OCI-LY7 (cell line): Measurements from ENCODE around the gene SKIL. TPM values are rescaled to one million over a fixed set of nuclear protein-coding genes. Genes with fewer than 3 reads are reported as not detected.

ENCODE experiments used
- BruUV-seq: library from RNA; stranded (reverse); fragments of 400-500 nt; replicated peaks from 2 replicates; lab custom pipeline; 2021; lab: Mats Ljungman, UMichigan
- CTCF ChIA-PET: fragments of 300-600 bp; sonication (Branson Sonifier 250); formaldehyde crosslinking; loops from one replicate; lab custom pipeline; 2022; ENCODE audit warnings: antibody characterized with exemption; ENCODE audit not compliant: unreplicated experiment; lab: Charles Lee
- POLR2A ChIA-PET: fragments of 300-600 bp; sonication (Branson Sonifier 250); formaldehyde crosslinking; loops from one replicate; lab custom pipeline; 2022; ENCODE audit warnings: antibody characterized with exemption; lab: Charles Lee
- DNase-seq: peaks from one replicate; pipeline ENCODE4 v3.0.0-alpha.2; 2015; ENCODE audit warnings: low spot score
- H2AFZ ChIP-seq: fragments of 200-600 bp; sonication (generic), shearing (Covaris generic); 2 replicates; pipeline ENCODE4 v1.6.1; 2014; ENCODE audit warnings: mild to moderate bottlenecking, antibody characterized with exemption, low read length, moderate library complexity
- H3K27ac ChIP-seq: fragments of 200-600 bp; sonication (generic); 2 replicates; pipeline ENCODE4 v1.5.1; 2014; ENCODE audit warnings: mixed run types, low read depth, mild to moderate bottlenecking, moderate library complexity, low read length, inconsistent platforms; ENCODE audit not compliant: poor library complexity, severe bottlenecking
- H3K36me3 ChIP-seq: fragments of 200-600 bp; sonication (generic); 2 replicates; pipeline ENCODE4 v1.6.1; 2014; ENCODE audit warnings: mild to moderate bottlenecking, antibody characterized with exemption, low read length, moderate library complexity, mixed read lengths; ENCODE audit not compliant: insufficient read depth
- H3K4me1 ChIP-seq: fragments of 200-600 bp; sonication (generic); 2 replicates; pipeline ENCODE4 v1.5.1; 2014; ENCODE audit warnings: mild to moderate bottlenecking, low read length; ENCODE audit not compliant: insufficient read depth, poor library complexity, severe bottlenecking
- H3K4me2 ChIP-seq: fragments of 200-600 bp; sonication (generic); 2 replicates; pipeline ENCODE4 v1.6.1; 2014; ENCODE audit warnings: mild to moderate bottlenecking, low read length
- H3K4me3 ChIP-seq: fragments of 200-600 bp; sonication (generic); 2 replicates; pipeline ENCODE4 v1.5.1; 2014; ENCODE audit warnings: mild to moderate bottlenecking, low read depth, low read length; ENCODE audit not compliant: poor library complexity, severe bottlenecking
- H3K79me2 ChIP-seq: fragments of 200-600 bp; sonication (generic); 2 replicates; pipeline ENCODE4 v1.6.1; 2016; ENCODE audit warnings: low read depth, mild to moderate bottlenecking, low read length, moderate library complexity, mixed read lengths; ENCODE audit not compliant: insufficient read depth
- H3K9me2 ChIP-seq: fragments of 200-600 bp; sonication (generic); 2 replicates; pipeline ENCODE4 v1.6.1; 2016; ENCODE audit warnings: mild to moderate bottlenecking, low read length, mixed read lengths; ENCODE audit not compliant: insufficient read depth
- H3K9me3 ChIP-seq: fragments of 200-600 bp; sonication (generic); 2 replicates; pipeline ENCODE4 v1.6.1; 2014; ENCODE audit warnings: mild to moderate bottlenecking, mixed run types, low read length, mixed read lengths
- H4K20me1 ChIP-seq: fragments of 200-600 bp; sonication (generic); 2 replicates; pipeline ENCODE4 v1.6.1; 2014; ENCODE audit warnings: mild to moderate bottlenecking, antibody characterized with exemption, low read length, moderate library complexity, mixed read lengths; ENCODE audit not compliant: insufficient read depth
- EZH2phosphoT487 ChIP-seq: fragments of 200-600 bp; sonication (generic); IDR thresholded peaks from 2 replicates; pipeline ENCODE4 v1.6.1; 2018; ENCODE audit warnings: low read depth, borderline replicate concordance, mild to moderate bottlenecking, mixed run types, antibody characterized with exemption, low read length, moderate library complexity, mixed read lengths
- intact Hi-C: fragments of 100-400 bp; cut with micrococcal nuclease; formaldehyde crosslinking; loops from one replicate; pipeline ENCODE4 v1.10.0; 2022; ENCODE audit not compliant: unreplicated experiment
- total RNA-seq, 2 experiments: library from RNA; depleted of rRNA in 1 of 2; stranded (reverse); fragments of >200 nt in 1 of 2; shearing (Covaris generic) in 1 of 2; gene quantifications; 2 replicates each; pipeline ENCODE4 v1.2.3, GENCODE V29; 2014 to 2022
- TF ChIP-seq, protein P1 (sequence below): fragments of 200-600 bp; sonication (generic); conservative IDR thresholded peaks from 2 replicates; pipeline ENCODE4 v1.5.1; 2014; ENCODE audit warnings: mild to moderate bottlenecking, antibody characterized with exemption, low read length, moderate library complexity, mixed read lengths

SKIL gene
- total RNA-seq, 2 experiments from 2014 or later: 60.9 to 86.3 TPM

- BruUV-seq: no TSS peak
- DNase-seq: no peak
- CTCF ChIA-PET: no interaction called here
- Histone ChIP-seq H3K79me2 (no peaks in the 10 kb centered on the region), H3K9me2 (no peaks in the 10 kb centered on the region), H3K4me2 (no peak within 1 kb of the TSS), H3K9me3 (no peaks in the 10 kb centered on the region), H3K36me3 (no peaks in the 10 kb centered on the region), H3K27ac (no peak within 1 kb of the TSS), H3K4me1 (no peaks in the 10 kb centered on the region), H2AFZ (no peak within 1 kb of the TSS), H4K20me1 (no peaks in the 10 kb centered on the region), H3K4me3 (no peak within 1 kb of the TSS)
- intact Hi-C loops: no loop called here
- TF ChIP-seq EZH2phosphoT487: no peak
- TF ChIP-seq, protein P1, sequence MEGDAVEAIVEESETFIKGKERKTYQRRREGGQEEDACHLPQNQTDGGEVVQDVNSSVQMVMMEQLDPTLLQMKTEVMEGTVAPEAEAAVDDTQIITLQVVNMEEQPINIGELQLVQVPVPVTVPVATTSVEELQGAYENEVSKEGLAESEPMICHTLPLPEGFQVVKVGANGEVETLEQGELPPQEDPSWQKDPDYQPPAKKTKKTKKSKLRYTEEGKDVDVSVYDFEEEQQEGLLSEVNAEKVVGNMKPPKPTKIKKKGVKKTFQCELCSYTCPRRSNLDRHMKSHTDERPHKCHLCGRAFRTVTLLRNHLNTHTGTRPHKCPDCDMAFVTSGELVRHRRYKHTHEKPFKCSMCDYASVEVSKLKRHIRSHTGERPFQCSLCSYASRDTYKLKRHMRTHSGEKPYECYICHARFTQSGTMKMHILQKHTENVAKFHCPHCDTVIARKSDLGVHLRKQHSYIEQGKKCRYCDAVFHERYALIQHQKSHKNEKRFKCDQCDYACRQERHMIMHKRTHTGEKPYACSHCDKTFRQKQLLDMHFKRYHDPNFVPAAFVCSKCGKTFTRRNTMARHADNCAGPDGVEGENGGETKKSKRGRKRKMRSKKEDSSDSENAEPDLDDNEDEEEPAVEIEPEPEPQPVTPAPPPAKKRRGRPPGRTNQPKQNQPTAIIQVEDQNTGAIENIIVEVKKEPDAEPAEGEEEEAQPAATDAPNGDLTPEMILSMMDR: no peak
- POLR2A ChIA-PET: no interaction called here
Measured at GRCh38 chr3:170418422-170419398, 61.2 kb downstream of the SKIL start, which contains the start of gene CLDN11. Gene CLDN11, plus strand, starts transcription at chr3:170418868. Its CDS starts 199 bp downstream, at chr3:170419067.

GRCh38 chr3:170419557-170420087, 62.1 kb downstream of the SKIL start:
- H2AFZ ChIP-seq: no peak overlapping the region
- no peaks in the 10 kb centered on the region for H3K9me2 ChIP-seq
- no peaks in the 10 kb centered on the region for H3K36me3 ChIP-seq
- H3K4me1 ChIP-seq: no peaks in the 10 kb centered on the region
- no peak for DNase-seq
- POLR2A ChIA-PET: no interaction called here
- intact Hi-C loops: no loop called here
- BruUV-seq: no TSS peak
- no peaks in the 10 kb centered on the region for H4K20me1 ChIP-seq
- no peak overlapping the region for H3K4me3 ChIP-seq
- CTCF ChIA-PET: no interaction called here
- H3K4me2 ChIP-seq: no peak overlapping the region
- no peaks in the 10 kb centered on the region for H3K9me3 ChIP-seq
- no peak overlapping the region for H3K27ac ChIP-seq
- H3K79me2 ChIP-seq: no peaks in the 10 kb centered on the region
- no peak for TF ChIP-seq EZH2phosphoT487
- TF ChIP-seq, protein P1: no peak
